GM12892 (cell line): ENCODE data around the gene LRRC75A.

Experiments
- POLR2A ChIP-seq: IDR thresholded peaks from 2 replicates; pipeline ENCODE4 v1.6.1; 2011; ENCODE audit warnings: low read depth, low read length, control low read depth
- POLR2AphosphoS5 ChIP-seq: IDR thresholded peaks from 2 replicates; pipeline ENCODE4 v1.6.1; 2011; ENCODE audit warnings: low read depth, low read length, control low read depth
- TAF1 ChIP-seq: IDR thresholded peaks from 2 replicates; pipeline ENCODE4 v1.6.1; 2011; ENCODE audit warnings: low read depth, mild to moderate bottlenecking, control low read depth, low read length, borderline replicate concordance

- TF ChIP-seq POLR2A = no peak
- no peak for TF ChIP-seq POLR2AphosphoS5
- no peak for TF ChIP-seq TAF1
These were observed at the start of gene LRRC75A for GRCh38 chr17:16491703-16492612.
